Heart left ventricle (tissue), 13 donors: ENCODE measurements around the gene IL1RAPL1.

Experiments used
- CTCF ChIP-seq, 12 donors: fragments of 200-600 bp; sonication (generic) in 4 of 12; IDR thresholded peaks; one replicate each; pipeline versions ENCODE4 v1.5.0 to v1.8.0; 2018 to 2022; ENCODE audit warnings: antibody characterized with exemption in 12 of 12, mild to moderate bottlenecking in 5 of 12
- POLR2A ChIP-seq, 2 donors: fragments of 450-650 bp; IDR thresholded peaks; one replicate each; pipeline ENCODE4 v1.6.1; 2017; ENCODE audit warnings: antibody characterized with exemption in 2 of 2, mild to moderate bottlenecking in 2 of 2, moderate library complexity in 2 of 2
- donor health status: ischemic (EF 13 %, LVEDD 7.1; RV severe dilation, severe dysfunction).
- donor health status: DM: no; HTN: yes; CAD: no.
- donor health status: DM: no; HTN: no; CAD: no.
- donor health status: ischemic (EF 25% LVEDD 6.9; RV normal size, moderate dysfunction).
- donor health status: ischemic (EF 25% LVEDD 5.7; RV mildly dilated, moderate dysfunction).
- donor health status: ischemic (EF 35%, LVEDD 5.7; RV mildly dilated, moderate dysfunction).
- donor health status: nonischemic (EF 11% LVEDD 7.7; RV severe dilation, severe dysfunction).
- donor health status: DM: yes; HTN: yes; CAD: no.
- donor health status: PGD.
- donor health status: ischemic (EF 29% LVEDD 5.4; RV normal size, mild dysfunction).
- donor health status: nonischemic (EF 23%, LVEDD 6.1; RV moderate dilation, normal function).

DNA sequence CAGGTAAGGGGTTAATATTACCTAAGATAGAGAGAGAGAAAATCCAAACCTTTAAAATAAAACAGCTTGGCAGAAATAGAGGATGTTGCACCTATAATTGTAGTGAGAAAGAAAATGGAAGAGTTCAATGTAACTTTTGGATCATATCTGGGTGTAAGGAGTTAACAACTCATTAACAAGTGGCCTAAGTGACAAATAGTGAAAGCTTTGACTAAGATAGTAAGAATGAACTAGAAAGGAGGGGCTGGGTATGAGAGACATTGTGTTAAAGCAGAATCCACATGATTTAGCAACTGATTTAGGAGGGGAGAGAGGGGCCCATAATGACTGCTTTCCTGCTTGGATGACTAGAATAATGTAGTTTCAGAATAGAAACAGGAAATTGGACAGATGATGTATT, 761.0 kb downstream of the IL1RAPL1 start:
- TF ChIP-seq CTCF (IDR thresholded peaks at IDR 0.05) (no peak), POLR2A (IDR thresholded peaks at IDR 0.05) (no peak)
